GM18517 (cell line): ENCODE data around the gene TRMT2A.

Source experiments
- ATAC-seq: cut with Tn5 transposase; IDR thresholded peaks from one replicate; pipeline ENCODE4 v1.9.1; 2021; ENCODE audit warnings: mild to moderate bottlenecking, moderate library complexity; ENCODE audit not compliant: unreplicated experiment

The TRMT2A gene

GRCh38 chr22:20066617-20067383 is 50.2 kb downstream of the TRMT2A start:
- ATAC-seq = no peak

DNA sequence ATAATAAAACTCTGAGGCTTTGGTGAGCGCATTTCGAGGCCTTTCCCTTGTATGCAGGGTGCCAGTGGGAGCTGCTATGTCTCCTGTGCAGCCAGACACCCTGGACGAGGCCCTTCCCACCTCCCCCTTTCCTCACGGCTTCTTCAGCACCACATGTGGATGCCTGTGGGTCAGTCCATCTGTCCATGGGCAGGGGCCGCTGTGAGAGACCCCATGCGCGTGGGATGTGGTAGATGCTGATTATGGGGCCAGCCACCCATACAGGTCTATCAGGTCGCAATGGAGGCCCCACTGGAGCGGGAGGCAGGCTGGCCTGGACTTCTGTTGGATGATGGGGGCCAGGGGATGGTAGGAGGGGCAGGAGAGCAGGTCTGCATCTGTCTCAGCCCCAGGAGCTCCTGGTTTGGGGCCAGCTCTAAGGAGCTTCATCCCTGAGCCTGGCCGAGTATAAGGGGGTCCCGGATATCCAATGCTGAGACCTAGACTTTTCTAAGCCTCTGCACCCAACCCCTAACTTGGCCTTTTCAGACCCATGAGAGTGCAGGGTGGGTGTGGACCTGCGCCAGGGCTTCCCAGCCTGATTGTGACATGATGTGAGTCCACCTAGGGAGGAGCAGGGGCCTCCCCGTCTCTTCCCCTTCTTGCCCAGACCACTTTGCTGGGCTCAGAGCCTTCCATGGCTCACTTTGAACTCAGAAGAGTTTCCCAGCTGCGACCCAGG is 51.0 kb downstream of the TRMT2A start:
- ATAC-seq = no peak

DNA sequence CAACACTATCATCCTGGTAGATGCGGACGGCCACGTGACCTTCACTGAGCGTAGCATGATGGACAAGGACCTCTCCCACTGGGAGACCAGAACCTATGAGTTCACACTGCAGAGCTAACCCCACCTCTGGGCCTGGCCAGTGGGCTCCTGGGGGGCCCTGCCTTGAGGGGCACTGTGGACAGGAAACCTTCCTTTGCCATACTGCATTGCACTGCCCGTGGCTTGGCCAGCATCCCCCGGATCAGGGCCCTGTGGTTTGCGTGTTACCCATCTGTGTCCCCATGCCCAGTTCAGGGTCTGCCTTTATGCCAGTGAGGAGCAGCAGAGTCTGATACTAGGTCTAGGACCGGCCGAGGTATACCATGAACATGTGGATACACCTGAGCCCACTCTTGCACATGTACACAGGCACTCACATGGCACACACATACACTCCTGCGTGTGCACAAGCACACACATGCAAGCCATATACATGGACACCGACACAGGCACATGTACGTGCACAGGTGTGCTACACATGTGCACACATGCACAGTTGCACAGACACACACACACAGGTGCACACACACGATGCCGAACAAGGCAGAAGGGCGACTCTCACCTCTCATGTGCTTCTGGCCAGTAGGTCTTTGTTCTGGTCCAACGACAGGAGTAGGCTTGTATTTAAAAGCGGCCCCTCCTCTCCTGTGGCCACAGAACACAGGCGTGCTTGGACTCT is 52.3 kb downstream of the TRMT2A start:
- ATAC-seq = no peak

DNA sequence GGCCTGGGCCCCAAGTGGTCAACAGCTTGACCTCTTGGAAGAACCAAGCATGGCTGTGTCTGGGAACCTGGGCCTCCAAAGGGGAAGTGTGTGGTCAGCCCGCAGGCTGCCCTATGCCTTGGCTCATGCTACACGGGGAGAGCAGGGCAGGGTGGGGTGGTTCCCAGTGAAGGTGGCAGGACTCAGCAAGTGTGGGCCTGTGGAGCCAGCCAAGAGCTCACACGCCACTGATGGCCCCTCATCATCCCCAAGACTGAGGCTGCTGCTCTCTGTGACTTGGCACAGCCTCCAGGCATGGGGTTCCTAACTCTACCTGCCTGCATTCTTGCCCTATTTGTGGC is 52.9 kb downstream of the TRMT2A start:
- ATAC-seq = no peak

DNA sequence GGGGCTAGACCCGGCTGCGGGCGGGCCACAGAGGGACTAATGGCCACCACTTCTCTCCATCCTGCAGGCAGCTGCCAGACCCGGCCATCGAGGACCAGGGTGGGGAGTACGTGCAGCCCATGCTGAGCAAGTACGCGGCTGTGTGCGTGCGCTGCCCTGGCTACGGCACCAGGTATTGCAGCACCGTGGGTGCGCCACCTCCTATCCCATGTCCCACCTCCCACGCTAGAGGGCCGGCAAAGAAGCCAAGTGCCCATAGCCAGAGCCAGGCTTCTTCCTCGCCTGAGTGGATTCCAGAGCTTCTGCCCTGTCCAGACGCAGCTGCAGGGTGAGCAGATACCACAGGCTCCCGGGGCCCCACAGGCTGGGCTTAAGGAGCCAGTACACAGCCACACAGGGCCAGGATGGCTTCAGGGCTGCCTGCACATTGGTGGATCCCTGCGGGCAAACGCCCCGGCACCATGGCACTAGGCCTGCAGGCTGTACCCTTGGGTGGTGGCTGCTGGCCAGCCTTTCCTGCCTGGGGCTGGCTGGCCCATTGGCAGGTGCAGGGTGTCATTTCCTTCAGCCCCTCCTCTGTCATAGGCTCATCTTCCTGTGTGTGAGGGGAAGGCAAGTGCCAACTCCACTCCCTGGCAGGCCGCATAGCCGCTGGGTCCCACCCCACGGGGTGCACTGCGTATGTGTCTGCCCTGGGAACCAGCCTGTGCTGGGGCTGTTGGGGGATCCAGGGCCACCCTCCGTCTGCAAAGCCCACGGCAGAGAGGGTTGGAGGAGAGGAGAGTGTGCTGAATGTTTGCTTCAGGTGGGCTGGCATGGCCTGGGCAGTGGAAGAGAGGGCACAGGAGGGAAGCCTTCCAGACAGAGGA is 53.5 kb downstream of the TRMT2A start:
- no peak for ATAC-seq

DNA sequence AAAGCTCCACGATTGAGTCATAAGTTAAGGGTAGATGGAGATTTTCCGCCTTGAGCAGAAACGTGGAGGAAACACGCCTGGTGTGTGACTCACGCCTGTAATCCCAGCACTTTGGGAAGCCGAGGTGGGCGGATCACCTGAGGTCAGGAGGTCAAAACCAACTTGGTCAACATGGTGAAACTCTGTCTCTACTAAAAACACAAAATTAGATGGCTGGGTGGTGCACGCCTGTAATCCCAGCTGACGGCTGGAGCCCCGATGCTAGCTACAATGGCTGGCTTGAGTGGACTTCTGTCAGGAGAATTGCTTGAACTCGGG is 54.3 kb downstream of the TRMT2A start:
- no peak for ATAC-seq

GRCh38 chr22:20062043-20062765 is 54.8 kb downstream of the TRMT2A start:
- no peak for ATAC-seq
